Lower leg skin (tissue), 3 donors: ENCODE results near the gene KIAA0513.

Experiments used
- CTCF ChIP-seq, 3 donors: fragments of 450-650 bp; IDR thresholded peaks; one replicate each; pipeline ENCODE4 v1.5.1; 2016; ENCODE audit warnings: antibody characterized with exemption in 3 of 3, mild to moderate bottlenecking in 3 of 3, moderate library complexity in 2 of 3
- POLR2A ChIP-seq, 2 donors: fragments of 450-650 bp; IDR thresholded peaks; one replicate each; pipeline ENCODE4 v1.6.1; 2016 to 2017; ENCODE audit warnings: antibody characterized with exemption in 2 of 2, mild to moderate bottlenecking in 1 of 2, moderate library complexity in 1 of 2

DNA sequence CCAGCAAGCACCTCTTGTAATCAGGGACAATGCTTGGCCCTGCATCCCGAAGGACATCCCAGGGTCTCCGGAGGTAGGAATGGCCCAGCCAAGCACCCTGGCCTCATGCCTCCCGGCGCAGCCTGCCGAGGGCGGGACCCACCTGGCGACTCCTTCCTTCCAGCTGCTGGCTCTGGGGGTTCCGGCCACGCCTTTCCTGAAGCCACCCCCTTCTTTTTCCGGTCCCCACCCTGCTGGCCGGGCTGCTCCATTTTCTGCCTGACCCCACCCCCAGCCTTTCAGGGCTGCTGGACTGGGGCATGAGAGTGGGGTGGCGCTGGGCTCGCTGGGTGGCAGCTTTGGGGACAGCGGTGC lies 107.2 kb downstream of the KIAA0513 start:
- no peak for TF ChIP-seq CTCF (IDR thresholded peaks at IDR 0.05)
- no peak for TF ChIP-seq POLR2A (IDR thresholded peaks at IDR 0.05)
